Right renal pelvis (tissue), 4 donors: ENCODE data around the gene FOLH1. TPM values are rescaled to one million over a fixed set of nuclear protein-coding genes. Genes with fewer than 3 reads are reported as not detected.
"Not testable (repeated sequence)": the region's sequence is repeated elsewhere in the genome, so short reads cannot be mapped to it uniquely, and the experiment has no call there.

Source experiments
- DNase-seq, 4 donors: peaks; one replicate each; pipeline ENCODE4 v3.0.0-alpha.2; 2013; ENCODE audit warnings: low read depth in 4 of 4, low spot score in 3 of 4, missing footprints in 1 of 4
- polyA plus RNA-seq, 4 donors: library from polyadenylated mRNA; unstranded; fragments of 120-200 nt; gene quantifications; one replicate each; pipeline ENCODE4 v1.2.1, GENCODE V29; 2013; ENCODE audit not compliant: insufficient read length in 4 of 4

Gene FOLH1
- polyA plus RNA-seq, 4 donors, result 15.7 to 27.1 (median 19.8) TPM

DNA sequence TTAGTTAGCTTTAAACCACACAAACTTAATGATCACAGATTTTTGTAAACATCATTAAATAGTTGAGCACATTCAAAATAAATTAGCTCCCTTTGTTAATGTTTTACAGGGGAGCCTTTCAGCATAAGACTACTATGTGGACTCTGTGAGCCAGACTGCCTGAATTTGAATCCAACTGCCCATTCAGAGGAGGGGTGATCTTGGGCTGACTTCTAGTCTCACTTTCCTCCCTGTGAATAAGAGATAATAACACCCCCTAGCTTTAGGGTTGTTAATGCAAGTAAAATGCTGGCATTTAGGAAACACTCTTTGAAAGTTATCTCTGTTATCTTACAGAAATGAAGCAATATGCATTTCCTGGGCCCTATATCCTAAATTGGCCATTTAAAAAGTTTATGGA is 23.6 kb downstream of the FOLH1 start:
- DNase-seq, result not testable (repeated sequence)

DNA sequence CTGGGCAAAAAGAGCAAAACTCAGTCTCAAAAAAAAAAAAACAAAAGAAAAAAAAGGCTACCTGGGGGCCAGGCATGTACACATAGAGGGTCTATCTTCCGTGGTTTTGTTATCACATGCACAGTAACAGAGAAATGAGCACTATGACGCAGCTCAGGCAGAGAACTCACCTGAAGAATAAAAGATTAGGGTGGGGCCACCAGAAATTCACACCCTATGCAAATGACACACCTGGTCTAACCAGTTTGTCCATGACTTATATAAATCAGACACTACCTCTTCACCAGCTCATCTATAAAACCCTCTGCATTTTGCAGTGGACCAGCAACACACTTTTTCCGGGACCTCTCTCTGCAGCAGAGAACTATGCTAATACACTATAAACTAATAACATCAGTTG is 30.5 kb downstream of the FOLH1 start:
- not testable (repeated sequence) for DNase-seq

DNA sequence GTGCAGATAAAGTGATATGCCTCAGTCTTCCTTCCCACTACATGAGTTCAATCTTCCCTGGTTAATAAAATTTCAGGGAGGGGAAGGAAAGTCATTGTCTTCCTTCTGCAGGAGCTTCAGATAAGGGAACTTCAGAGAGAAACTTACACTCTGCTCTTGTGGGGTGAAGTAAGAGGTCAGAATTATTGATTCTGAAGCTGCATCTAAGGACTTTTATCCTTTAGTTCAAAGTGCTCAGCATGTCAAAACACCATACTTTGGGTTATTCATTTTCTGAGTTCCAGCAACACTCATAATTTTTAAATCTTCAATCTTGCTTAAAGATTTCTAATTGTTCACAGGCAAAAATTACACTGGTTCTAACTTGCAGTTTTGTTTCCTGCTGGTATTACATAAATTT is 33.0 kb downstream of the FOLH1 start:
- not testable (repeated sequence) for DNase-seq

DNA sequence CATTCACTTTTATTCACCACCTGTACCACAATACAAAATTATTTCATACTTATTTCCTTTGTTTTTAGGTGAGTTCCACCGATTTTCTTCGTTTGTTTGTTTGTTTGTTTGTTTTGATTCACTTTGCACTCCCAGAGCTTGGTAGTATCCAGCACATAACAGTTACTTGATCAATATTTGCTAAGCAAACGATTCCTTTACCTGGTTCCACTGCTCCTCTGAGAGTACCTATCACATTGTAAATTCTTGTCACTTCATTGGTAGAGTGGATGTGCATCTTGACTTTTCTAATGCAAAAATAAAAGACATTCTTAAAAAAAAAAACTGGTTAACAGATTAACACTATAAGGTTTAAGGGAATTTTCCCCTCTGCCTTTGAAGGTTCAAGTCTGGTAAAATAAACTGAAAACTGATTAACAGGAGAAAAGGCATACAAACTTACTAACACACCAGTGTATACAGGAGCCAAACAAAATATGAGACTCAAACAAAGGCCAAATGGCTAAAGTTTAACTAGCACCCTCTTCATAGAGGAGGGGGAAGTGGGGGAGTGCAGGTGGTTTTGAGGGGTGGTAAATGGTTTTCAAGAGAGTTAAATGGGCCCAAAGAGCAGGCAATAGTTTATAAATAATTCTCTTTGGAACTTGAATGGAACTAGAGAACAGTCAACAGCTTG is 33.6 kb downstream of the FOLH1 start:
- DNase-seq, result not testable (repeated sequence)

DNA sequence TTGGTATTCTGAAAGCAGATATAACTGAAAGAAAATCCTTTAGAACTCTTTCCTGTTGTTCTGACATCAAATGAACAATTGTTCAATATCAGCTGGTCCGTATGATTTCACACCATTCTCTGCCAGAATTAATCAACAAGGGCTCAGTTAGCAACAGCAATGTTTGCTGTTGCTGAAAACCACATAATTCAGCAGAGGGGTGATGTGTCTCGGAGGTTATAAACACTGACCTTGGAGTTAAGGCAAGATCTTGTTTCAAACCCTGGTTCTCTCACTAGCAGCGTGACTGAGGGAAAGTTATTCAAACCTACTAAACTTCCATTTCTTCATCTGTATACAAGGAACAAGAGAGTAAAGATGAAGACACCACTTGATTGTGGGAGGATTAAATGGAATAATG is 36.8 kb downstream of the FOLH1 start:
- not testable (repeated sequence) for DNase-seq

DNA sequence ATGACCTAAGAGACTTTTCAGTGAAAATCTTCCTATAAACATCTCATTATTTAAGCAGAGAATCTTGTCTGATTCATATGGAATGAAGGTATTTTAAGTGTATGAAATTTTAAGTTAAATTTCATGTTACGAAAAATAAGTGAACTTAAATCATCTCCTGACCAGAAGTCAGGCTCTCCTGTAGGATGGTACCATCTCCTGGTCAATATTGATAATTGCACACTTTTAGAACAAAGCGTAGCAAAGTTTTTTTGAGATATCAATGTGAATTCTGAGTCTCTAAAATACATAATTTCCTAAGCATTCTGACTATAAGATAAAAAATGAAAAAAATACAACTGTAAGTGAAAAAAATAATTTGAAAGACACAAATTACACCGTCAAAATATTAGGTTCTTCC is 38.8 kb downstream of the FOLH1 start:
- not testable (repeated sequence) for DNase-seq

DNA sequence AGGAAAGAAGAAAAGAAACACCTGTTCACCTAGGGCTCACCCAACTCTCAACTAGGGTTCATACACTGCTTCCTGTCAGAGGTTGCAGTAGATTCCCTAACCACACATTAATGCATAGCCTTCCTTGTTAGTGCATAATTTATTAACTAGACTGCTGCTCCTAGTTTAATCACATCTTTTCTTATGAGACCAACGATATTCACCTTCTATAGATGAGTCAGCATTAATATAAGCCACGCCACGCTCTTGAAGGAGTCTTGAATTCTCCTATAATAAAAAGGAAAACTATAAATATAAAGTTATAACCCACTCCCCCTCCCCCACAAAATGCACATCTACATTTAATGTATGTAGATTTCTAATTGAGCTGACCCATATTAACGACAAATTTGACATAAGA is 39.4 kb downstream of the FOLH1 start:
- not testable (repeated sequence) for DNase-seq

DNA sequence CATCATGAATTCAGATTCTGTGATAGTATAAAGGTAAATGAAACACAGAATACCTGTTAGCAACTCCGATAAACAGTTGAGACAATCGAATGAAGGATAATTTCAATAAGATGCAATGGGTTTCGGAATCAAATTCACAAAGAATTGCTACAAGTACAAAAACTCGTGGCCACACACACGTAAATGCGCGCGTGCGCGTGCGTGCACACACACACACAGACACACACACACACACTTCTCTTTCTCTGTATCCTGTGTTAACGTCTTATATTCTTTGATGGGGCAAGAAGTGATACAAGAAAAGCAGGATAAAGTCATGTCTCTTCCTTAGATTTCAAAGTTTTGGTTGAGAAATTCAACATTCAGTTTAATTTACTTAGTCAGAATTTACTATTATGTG is 57.2 kb downstream of the FOLH1 start:
- DNase-seq, result no peak

DNA sequence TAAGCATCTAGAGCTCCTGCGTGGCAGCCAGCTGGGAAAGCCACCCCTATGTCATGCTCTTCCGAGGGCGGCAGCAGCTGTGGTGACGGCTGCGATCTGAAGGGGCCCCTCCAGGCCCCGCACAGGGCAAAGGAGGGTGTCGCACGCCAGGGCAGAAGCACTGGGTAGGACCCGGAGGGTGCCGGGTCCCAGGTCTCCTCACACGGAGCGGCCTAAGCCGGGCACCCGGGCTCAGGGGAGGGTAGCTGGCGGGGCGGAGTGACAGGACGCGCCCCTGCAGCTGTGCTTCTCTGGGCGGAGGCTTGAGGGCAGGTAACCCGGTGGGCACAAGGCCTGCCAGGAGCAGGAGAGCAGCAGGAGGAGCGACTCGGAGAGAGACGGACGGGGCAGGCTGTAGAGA is 106.0 kb downstream of the FOLH1 start:
- not testable (repeated sequence) for DNase-seq

Other genes with a start within 250 kb of the FOLH1 start
- gene TRIM51G, start 224.7 kb downstream of the FOLH1 start, polyA plus RNA-seq, result not detected
- gene TRIM49B, start 179.8 kb downstream of the FOLH1 start, polyA plus RNA-seq, result not detected
- gene TRIM64C, start 149.5 kb downstream of the FOLH1 start, polyA plus RNA-seq, result not detected